ENCODE results near the gene FAM131B.

Gene FAM131B

DNA sequence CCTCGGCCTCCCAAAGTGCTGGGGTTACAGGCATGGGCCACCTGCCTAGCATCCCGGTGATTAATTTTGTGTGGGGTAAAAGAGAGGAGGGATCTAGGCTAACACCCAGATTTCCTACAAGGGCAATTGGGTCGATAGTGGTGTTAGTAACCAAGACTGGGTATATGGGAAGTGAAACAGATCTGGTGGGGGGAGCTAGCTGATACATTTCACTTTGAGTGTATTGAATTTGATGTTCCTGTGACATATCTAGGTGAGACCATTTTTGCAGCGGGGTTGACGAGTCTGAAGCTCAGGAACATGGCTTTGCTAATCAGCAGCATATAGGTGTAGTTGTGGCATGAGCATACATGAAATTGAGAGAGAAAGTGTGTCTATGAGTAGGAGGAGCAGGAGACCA is 34.6 kb downstream of the FAM131B start:
- Histone ChIP-seq H3K4me1 (ENCODE audit: control insufficient read depth, insufficient read depth, low read length) (peaks cover 33% of the 10 kb centered on the region), H3K27me3 (replicated peaks; ENCODE audit: control insufficient read depth, insufficient read depth, low read length) (no peaks in the 10 kb centered on the region), H3K36me3 (ENCODE audit: control insufficient read depth, insufficient read depth, low read length, severe bottlenecking) (no peaks in the 10 kb centered on the region), H3K9me3 (ENCODE audit: control insufficient read depth, low read length) (no peaks in the 10 kb centered on the region), H3K4me3 (ENCODE audit: low read length) (no peak overlapping the region), H3K9ac (ENCODE audit: low read length) (no peak overlapping the region)
- DNase-seq (ENCODE audit: low read depth): no peak

GRCh38 chr7:143325240-143325639 is 37.3 kb downstream of the FAM131B start:
- no peaks in the 10 kb centered on the region for H3K9me3 ChIP-seq (ENCODE audit: control insufficient read depth, low read length)
- H3K36me3 ChIP-seq (ENCODE audit: control insufficient read depth, insufficient read depth, low read length, severe bottlenecking): no peaks in the 10 kb centered on the region
- no peak overlapping the region for H3K9ac ChIP-seq (ENCODE audit: low read length)
- peaks cover 19% of the 10 kb centered on the region for H3K4me1 ChIP-seq (ENCODE audit: control insufficient read depth, insufficient read depth, low read length)
- H3K4me3 ChIP-seq (ENCODE audit: low read length): no peak overlapping the region
- DNase-seq (ENCODE audit: low read depth): peak; percentile 33
- no peaks in the 10 kb centered on the region for H3K27me3 ChIP-seq (replicated peaks; ENCODE audit: control insufficient read depth, insufficient read depth, low read length)

DNA sequence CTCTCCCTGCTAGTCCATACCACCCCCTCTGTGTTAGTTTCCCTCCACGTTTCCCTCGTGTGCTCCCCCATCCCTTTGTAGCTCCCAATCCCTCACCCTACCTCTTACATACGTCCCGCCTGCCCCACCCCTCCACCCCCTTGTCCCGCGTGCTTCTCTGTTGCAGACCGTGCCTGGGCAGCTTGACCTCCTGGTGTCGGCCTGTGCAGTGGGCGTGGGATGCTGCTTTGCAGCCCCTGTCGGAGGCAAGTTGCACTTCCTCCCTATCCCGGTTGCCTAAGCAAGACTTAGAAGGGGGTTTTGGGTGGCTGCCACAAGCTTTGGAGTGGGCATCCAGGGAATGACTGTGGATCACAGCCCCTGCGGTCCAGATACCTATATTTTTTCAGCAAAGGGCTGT is 38.9 kb downstream of the FAM131B start:
- no peak overlapping the region for H3K9ac ChIP-seq (ENCODE audit: low read length)
- peaks cover 31% of the 10 kb centered on the region for H3K4me1 ChIP-seq (ENCODE audit: control insufficient read depth, insufficient read depth, low read length)
- no peaks in the 10 kb centered on the region for H3K36me3 ChIP-seq (ENCODE audit: control insufficient read depth, insufficient read depth, low read length, severe bottlenecking)
- no peaks in the 10 kb centered on the region for H3K9me3 ChIP-seq (ENCODE audit: control insufficient read depth, low read length)
- H3K4me3 ChIP-seq (ENCODE audit: low read length): no peak overlapping the region
- DNase-seq (ENCODE audit: low read depth): no peak
- no peaks in the 10 kb centered on the region for H3K27me3 ChIP-seq (replicated peaks; ENCODE audit: control insufficient read depth, insufficient read depth, low read length)

DNA sequence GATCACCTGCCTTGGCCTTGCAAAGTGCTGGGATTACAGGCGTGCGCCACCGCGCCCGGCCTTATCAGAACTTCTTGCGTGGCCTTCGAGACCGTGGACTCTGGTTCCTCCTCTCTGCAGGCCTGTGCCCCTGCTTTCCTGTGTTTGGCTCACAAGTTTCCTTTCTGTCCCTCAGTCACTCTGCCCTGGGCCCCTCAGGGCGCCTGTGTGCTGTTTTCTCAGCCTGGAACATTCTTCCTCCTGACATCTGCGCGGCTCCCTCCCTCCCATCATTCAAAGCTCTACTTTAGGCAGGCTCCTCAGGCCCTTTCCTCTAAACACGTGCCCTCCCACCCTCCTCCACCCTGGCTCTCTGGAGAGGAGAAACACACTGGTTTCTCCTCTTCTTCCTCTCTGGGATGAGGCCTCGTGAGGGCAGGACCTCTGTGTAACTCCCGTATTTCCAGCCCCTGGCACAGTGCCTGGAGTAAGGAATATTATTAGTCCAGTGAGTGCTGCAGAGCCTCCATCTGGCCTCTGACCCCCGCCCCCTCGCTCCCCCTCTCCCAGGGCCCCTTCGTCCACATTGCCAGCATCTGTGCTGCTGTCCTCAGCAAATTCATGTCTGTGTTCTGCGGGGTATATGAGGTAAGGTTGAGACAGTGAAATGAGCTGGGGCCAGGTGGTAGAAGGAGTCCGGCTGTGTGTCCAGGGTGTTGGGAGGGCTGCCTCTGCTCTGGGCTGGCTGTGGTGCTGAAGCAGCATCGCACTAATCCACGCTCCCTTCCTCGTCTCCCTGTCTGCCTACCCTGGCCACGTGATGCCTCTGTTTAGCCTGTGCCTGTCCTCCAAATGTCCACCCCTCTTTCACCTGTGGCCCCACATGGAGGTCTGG is 39.5 kb downstream of the FAM131B start:
- H3K9ac ChIP-seq (ENCODE audit: low read length): no peak overlapping the region
- peaks cover 38% of the 10 kb centered on the region for H3K4me1 ChIP-seq (ENCODE audit: control insufficient read depth, insufficient read depth, low read length)
- no peaks in the 10 kb centered on the region for H3K9me3 ChIP-seq (ENCODE audit: control insufficient read depth, low read length)
- no peaks in the 10 kb centered on the region for H3K36me3 ChIP-seq (ENCODE audit: control insufficient read depth, insufficient read depth, low read length, severe bottlenecking)
- H3K27me3 ChIP-seq (replicated peaks; ENCODE audit: control insufficient read depth, insufficient read depth, low read length): no peaks in the 10 kb centered on the region
- peak; percentile 20 for DNase-seq (ENCODE audit: low read depth)
- no peak overlapping the region for H3K4me3 ChIP-seq (ENCODE audit: low read length)

GRCh38 chr7:143321734-143322133 is 40.8 kb downstream of the FAM131B start:
- no peak overlapping the region for H3K4me3 ChIP-seq (ENCODE audit: low read length)
- H3K36me3 ChIP-seq (ENCODE audit: control insufficient read depth, insufficient read depth, low read length, severe bottlenecking): no peaks in the 10 kb centered on the region
- peaks cover 48% of the 10 kb centered on the region for H3K4me1 ChIP-seq (ENCODE audit: control insufficient read depth, insufficient read depth, low read length)
- H3K9ac ChIP-seq (ENCODE audit: low read length): no peak overlapping the region
- no peaks in the 10 kb centered on the region for H3K27me3 ChIP-seq (replicated peaks; ENCODE audit: control insufficient read depth, insufficient read depth, low read length)
- H3K9me3 ChIP-seq (ENCODE audit: control insufficient read depth, low read length): no peaks in the 10 kb centered on the region
- DNase-seq (ENCODE audit: low read depth): no peak

- no peaks in the 10 kb centered on the region for H3K36me3 ChIP-seq (ENCODE audit: control insufficient read depth, insufficient read depth, low read length, severe bottlenecking)
- H3K4me1 ChIP-seq (ENCODE audit: control insufficient read depth, insufficient read depth, low read length): peaks cover 53% of the 10 kb centered on the region
- no peaks in the 10 kb centered on the region for H3K9me3 ChIP-seq (ENCODE audit: control insufficient read depth, low read length)
- no peak overlapping the region for H3K4me3 ChIP-seq (ENCODE audit: low read length)
- no peak for DNase-seq (ENCODE audit: low read depth)
- no peak overlapping the region for H3K9ac ChIP-seq (ENCODE audit: low read length)
- H3K27me3 ChIP-seq (replicated peaks; ENCODE audit: control insufficient read depth, insufficient read depth, low read length): no peaks in the 10 kb centered on the region
Observed at GRCh38 chr7:143321242-143321641, 41.3 kb downstream of the FAM131B start.

GRCh38 chr7:143320620-143321019 is 41.9 kb downstream of the FAM131B start:
- Histone ChIP-seq H3K9me3 (ENCODE audit: control insufficient read depth, low read length) (no peaks in the 10 kb centered on the region), H3K36me3 (ENCODE audit: control insufficient read depth, insufficient read depth, low read length, severe bottlenecking) (no peaks in the 10 kb centered on the region), H3K27me3 (replicated peaks; ENCODE audit: control insufficient read depth, insufficient read depth, low read length) (no peaks in the 10 kb centered on the region), H3K4me3 (ENCODE audit: low read length) (no peak overlapping the region), H3K9ac (ENCODE audit: low read length) (no peak overlapping the region), H3K4me1 (ENCODE audit: control insufficient read depth, insufficient read depth, low read length) (peaks cover 51% of the 10 kb centered on the region)
- DNase-seq (ENCODE audit: low read depth): no peak

DNA sequence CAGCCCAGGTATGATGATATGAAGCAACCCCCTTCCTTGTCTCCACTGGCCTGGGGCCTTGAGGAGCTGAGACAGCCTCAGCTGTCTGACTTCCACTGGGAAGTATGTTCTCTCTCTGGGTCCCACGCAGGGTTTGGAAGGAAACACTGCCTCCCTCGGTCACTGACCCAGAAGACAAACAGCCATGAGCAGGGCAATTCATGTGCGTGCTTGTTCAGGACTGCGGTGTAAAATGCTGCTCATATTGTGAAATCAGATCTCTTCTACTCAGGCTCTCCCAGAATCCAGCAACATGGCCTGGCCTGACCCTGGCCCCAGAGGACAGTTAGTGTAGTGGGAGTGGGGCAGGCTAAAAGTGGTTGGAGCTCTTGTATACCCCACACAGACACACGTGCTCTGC is 43.9 kb downstream of the FAM131B start:
- H3K27me3 ChIP-seq (replicated peaks; ENCODE audit: control insufficient read depth, insufficient read depth, low read length): no peaks in the 10 kb centered on the region
- H3K36me3 ChIP-seq (ENCODE audit: control insufficient read depth, insufficient read depth, low read length, severe bottlenecking): no peaks in the 10 kb centered on the region
- no peaks in the 10 kb centered on the region for H3K9me3 ChIP-seq (ENCODE audit: control insufficient read depth, low read length)
- peak overlapping the region; percentile 17 for H3K4me3 ChIP-seq (ENCODE audit: low read length)
- peak overlapping the region; percentile 58 for H3K9ac ChIP-seq (ENCODE audit: low read length)
- peaks cover 42% of the 10 kb centered on the region for H3K4me1 ChIP-seq (ENCODE audit: control insufficient read depth, insufficient read depth, low read length)
- DNase-seq (ENCODE audit: low read depth): peak; percentile 81

- no peaks in the 10 kb centered on the region for H3K27me3 ChIP-seq (replicated peaks; ENCODE audit: control insufficient read depth, insufficient read depth, low read length)
Observed at GRCh38 chr7:143316492-143316891, 46.0 kb downstream of the FAM131B start.

GRCh38 chr7:143315776-143316175 is 46.7 kb downstream of the FAM131B start, which contains the start of gene CLCN1:
Gene CLCN1, plus strand, starts transcription at chr7:143316111. Its CDS starts 102 bp downstream, at chr7:143316213.
- Histone ChIP-seq H3K36me3 (ENCODE audit: control insufficient read depth, insufficient read depth, low read length, severe bottlenecking) (no peaks in the 10 kb centered on the region), H3K9ac (ENCODE audit: low read length) (no peak within 1 kb of the TSS), H3K27me3 (replicated peaks; ENCODE audit: control insufficient read depth, insufficient read depth, low read length) (no peaks in the 10 kb centered on the region), H3K4me1 (ENCODE audit: control insufficient read depth, insufficient read depth, low read length) (peaks cover 35% of the 10 kb centered on the region), H3K4me3 (ENCODE audit: low read length) (no peak within 1 kb of the TSS), H3K9me3 (ENCODE audit: control insufficient read depth, low read length) (no peaks in the 10 kb centered on the region)
- no peak for DNase-seq (ENCODE audit: low read depth)

More at GRCh38 chr7:143316492-143316891, 46.0 kb downstream of the FAM131B start:
- H3K36me3 ChIP-seq (ENCODE audit: control insufficient read depth, insufficient read depth, low read length, severe bottlenecking): no peaks in the 10 kb centered on the region
- H3K4me1 ChIP-seq (ENCODE audit: control insufficient read depth, insufficient read depth, low read length): peaks cover 35% of the 10 kb centered on the region
- DNase-seq (ENCODE audit: low read depth): no peak
- no peak overlapping the region for H3K4me3 ChIP-seq (ENCODE audit: low read length)
- H3K9ac ChIP-seq (ENCODE audit: low read length): no peak overlapping the region
- H3K9me3 ChIP-seq (ENCODE audit: control insufficient read depth, low read length): no peaks in the 10 kb centered on the region

DNA sequence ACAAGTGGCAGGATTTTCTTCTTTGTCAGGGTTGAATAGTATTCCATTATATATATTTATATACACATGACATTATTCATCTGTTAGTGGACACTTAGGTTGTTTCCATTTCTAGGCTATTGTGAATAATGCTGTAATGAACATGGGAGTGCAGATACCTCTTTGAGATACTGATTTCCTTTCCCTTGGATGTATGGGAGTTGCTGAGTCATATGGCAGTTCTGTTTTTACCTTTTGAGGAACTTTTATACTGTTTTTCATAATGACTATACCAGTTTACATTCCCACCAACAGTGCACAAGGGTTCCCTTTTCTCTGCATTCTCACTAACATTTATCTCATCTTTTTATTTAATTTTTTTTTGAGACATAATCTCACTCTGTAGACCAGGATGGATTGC is 48.4 kb downstream of the FAM131B start:
- Histone ChIP-seq H3K36me3 (ENCODE audit: control insufficient read depth, insufficient read depth, low read length, severe bottlenecking) (no peaks in the 10 kb centered on the region), H3K9ac (ENCODE audit: low read length) (no peak overlapping the region), H3K9me3 (ENCODE audit: control insufficient read depth, low read length) (no peaks in the 10 kb centered on the region), H3K4me1 (ENCODE audit: control insufficient read depth, insufficient read depth, low read length) (peaks cover 28% of the 10 kb centered on the region), H3K4me3 (ENCODE audit: low read length) (no peak overlapping the region), H3K27me3 (replicated peaks; ENCODE audit: control insufficient read depth, insufficient read depth, low read length) (no peaks in the 10 kb centered on the region)
- DNase-seq (ENCODE audit: low read depth): no peak

Measured in adipocyte (in vitro differentiated cells).